ENCODE measurements around the gene WNT11. TPM values are rescaled to one million over a fixed set of nuclear protein-coding genes. Genes with fewer than 3 reads are reported as not detected.

WNT11 gene
- total RNA-seq, 1 donor from 2014 or later = 0.26 TPM

DNA sequence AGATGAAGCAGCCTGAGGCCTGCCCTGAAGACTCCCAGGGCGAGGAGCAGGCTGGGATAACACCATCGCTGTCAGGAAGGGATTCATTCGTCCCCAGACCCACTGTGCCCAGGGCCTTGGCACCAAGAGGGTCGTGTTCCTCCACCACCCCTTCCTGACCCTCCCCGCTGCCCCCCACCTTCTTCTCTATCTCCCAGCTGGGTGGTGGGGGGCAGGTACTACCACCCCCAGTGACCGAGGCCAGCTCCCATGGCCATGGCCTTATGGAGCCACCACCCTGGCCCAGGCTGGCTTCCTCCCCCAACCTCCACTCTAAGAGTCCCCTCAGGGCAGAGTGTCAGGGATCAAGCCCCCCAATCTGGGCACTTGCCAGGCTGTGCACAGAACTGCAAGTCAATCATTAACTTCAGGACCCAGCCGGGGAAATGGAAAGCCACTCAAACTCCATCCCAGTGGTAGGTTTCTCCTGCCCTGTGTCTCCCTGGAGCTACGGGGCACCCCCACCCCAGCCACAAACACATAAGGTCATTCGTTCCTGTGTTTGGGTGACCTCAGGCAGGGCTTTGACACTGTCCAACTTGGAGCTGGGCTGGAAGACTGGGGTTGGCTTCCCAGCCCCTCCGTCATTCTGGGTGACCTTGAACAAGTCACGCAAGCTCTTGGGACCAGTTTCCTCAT, 33.3 kb upstream of the WNT11 start:
- no peaks in the 10 kb centered on the region for H3K79me2 ChIP-seq (ENCODE audit: low read depth)
- H3K4me2 ChIP-seq = no peak overlapping the region
- TF ChIP-seq EZH2 (IDR thresholded peaks at IDR 0.05) = no peak
- no peak for TF ChIP-seq EZH2phosphoT487 (IDR thresholded peaks at IDR 0.05)
- TF ChIP-seq, protein P1, sequence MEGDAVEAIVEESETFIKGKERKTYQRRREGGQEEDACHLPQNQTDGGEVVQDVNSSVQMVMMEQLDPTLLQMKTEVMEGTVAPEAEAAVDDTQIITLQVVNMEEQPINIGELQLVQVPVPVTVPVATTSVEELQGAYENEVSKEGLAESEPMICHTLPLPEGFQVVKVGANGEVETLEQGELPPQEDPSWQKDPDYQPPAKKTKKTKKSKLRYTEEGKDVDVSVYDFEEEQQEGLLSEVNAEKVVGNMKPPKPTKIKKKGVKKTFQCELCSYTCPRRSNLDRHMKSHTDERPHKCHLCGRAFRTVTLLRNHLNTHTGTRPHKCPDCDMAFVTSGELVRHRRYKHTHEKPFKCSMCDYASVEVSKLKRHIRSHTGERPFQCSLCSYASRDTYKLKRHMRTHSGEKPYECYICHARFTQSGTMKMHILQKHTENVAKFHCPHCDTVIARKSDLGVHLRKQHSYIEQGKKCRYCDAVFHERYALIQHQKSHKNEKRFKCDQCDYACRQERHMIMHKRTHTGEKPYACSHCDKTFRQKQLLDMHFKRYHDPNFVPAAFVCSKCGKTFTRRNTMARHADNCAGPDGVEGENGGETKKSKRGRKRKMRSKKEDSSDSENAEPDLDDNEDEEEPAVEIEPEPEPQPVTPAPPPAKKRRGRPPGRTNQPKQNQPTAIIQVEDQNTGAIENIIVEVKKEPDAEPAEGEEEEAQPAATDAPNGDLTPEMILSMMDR (IDR thresholded peaks at IDR 0.05) = no peak
- Mint-ChIP-seq H3K27me3 (ENCODE audit: insufficient read depth, low read depth) (peaks cover 41% of the 10 kb centered on the region), H3K4me1 (peaks cover 23% of the 10 kb centered on the region), H3K36me3 (peaks cover 6% of the 10 kb centered on the region), H3K9me3 (peaks cover 10% of the 10 kb centered on the region), H3K4me3 (peak overlapping the region; percentile 30), H3K27ac (no peak overlapping the region)
- peaks cover 16% of the 10 kb centered on the region for H3K27me3 ChIP-seq
- no peak overlapping the region for H3K4me3 ChIP-seq
- no peak overlapping the region for H3K27ac ChIP-seq
- no peak for DNase-seq (ENCODE audit: low spot score)
- H3K9me3 ChIP-seq (ENCODE audit: low read depth) = no peaks in the 10 kb centered on the region
- H3F3A ChIP-seq (ENCODE audit: low read depth) = peaks cover 17% of the 10 kb centered on the region
- H4K20me1 ChIP-seq (ENCODE audit: low read depth) = no peaks in the 10 kb centered on the region
- no peak overlapping the region for H2AFZ ChIP-seq (replicated peaks)
- H3K9ac ChIP-seq = no peak overlapping the region
- peaks cover 5% of the 10 kb centered on the region for H3K4me1 ChIP-seq
- H3K36me3 ChIP-seq = no peaks in the 10 kb centered on the region

DNA sequence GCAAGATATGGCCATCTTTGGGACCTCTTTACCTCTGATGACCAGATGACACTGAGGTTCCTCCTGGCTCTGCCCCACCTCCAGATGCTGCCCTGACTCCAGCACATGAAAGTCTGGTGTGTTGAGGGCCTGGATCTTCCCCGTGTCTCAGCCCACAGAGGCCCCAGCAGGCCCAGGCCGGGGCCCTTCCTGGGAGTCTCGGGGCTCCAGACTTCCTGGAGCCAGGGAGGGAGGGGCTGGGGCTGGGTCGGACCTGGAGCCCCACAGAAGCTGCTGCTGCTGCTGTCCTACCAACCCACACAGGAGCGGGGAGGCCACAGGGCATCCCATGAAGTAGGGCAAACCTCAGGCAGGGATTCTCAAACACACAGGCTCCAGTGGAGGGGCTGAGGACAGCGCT, 32.2 kb upstream of the WNT11 start:
- no peak for TF ChIP-seq EZH2phosphoT487 (IDR thresholded peaks at IDR 0.05)
- TF ChIP-seq EZH2 (IDR thresholded peaks at IDR 0.05) = no peak
- TF ChIP-seq, protein P1 (IDR thresholded peaks at IDR 0.05) = no peak
- Mint-ChIP-seq H3K4me3 (peak overlapping the region; percentile 68), H3K27ac (no peak overlapping the region), H3K4me1 (peaks cover 25% of the 10 kb centered on the region), H3K9me3 (peaks cover 10% of the 10 kb centered on the region), H3K36me3 (peaks cover 6% of the 10 kb centered on the region), H3K27me3 (ENCODE audit: insufficient read depth, low read depth) (peaks cover 41% of the 10 kb centered on the region)
- no peaks in the 10 kb centered on the region for H4K20me1 ChIP-seq (ENCODE audit: low read depth)
- no peak overlapping the region for H3K4me3 ChIP-seq
- H3K4me2 ChIP-seq = no peak overlapping the region
- H3F3A ChIP-seq (ENCODE audit: low read depth) = peaks cover 24% of the 10 kb centered on the region
- H3K9me3 ChIP-seq (ENCODE audit: low read depth) = no peaks in the 10 kb centered on the region
- no peak overlapping the region for H3K27ac ChIP-seq
- DNase-seq (ENCODE audit: low spot score) = no peak
- no peak overlapping the region for H3K9ac ChIP-seq
- H3K36me3 ChIP-seq = no peaks in the 10 kb centered on the region
- H3K79me2 ChIP-seq (ENCODE audit: low read depth) = no peaks in the 10 kb centered on the region
- H3K4me1 ChIP-seq = peaks cover 5% of the 10 kb centered on the region
- H3K27me3 ChIP-seq = peaks cover 16% of the 10 kb centered on the region
- no peak overlapping the region for H2AFZ ChIP-seq (replicated peaks)

DNA sequence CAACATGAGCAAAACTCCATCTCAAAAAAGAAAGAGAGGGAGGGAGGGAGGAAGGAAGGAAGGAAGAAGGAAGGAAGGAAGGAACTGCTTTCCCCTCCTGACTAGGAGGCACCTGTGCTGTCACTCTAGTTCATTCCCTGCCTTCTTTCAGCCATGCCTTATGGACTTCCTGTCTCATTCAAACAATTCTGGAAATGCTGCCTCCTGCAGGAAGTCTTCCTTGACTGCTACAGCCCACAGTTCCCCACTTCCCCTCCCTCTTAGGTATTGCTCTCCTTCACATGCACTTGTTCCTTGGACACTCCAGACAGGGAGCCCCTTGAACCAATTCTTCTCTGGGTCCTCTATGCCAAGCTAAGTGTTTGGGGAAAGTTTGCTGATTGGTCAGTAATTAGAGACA, 31.6 kb upstream of the WNT11 start:
- H3K4me3 ChIP-seq = no peak overlapping the region
- no peaks in the 10 kb centered on the region for H4K20me1 ChIP-seq (ENCODE audit: low read depth)
- Mint-ChIP-seq H3K27ac (no peak overlapping the region), H3K4me1 (peaks cover 25% of the 10 kb centered on the region), H3K9me3 (peaks cover 10% of the 10 kb centered on the region), H3K27me3 (ENCODE audit: insufficient read depth, low read depth) (peaks cover 47% of the 10 kb centered on the region), H3K4me3 (peak overlapping the region; percentile 68), H3K36me3 (peaks cover 6% of the 10 kb centered on the region)
- H3K9ac ChIP-seq = no peak overlapping the region
- H3K27me3 ChIP-seq = peaks cover 17% of the 10 kb centered on the region
- H2AFZ ChIP-seq (replicated peaks) = no peak overlapping the region
- H3K4me2 ChIP-seq = no peak overlapping the region
- H3K9me3 ChIP-seq (ENCODE audit: low read depth) = no peaks in the 10 kb centered on the region
- peaks cover 2% of the 10 kb centered on the region for H3K4me1 ChIP-seq
- DNase-seq (ENCODE audit: low spot score) = peak; percentile 48
- H3K79me2 ChIP-seq (ENCODE audit: low read depth) = no peaks in the 10 kb centered on the region
- no peak for TF ChIP-seq EZH2 (IDR thresholded peaks at IDR 0.05)
- TF ChIP-seq, protein P1 (IDR thresholded peaks at IDR 0.05) = peak; percentile 23
- no peaks in the 10 kb centered on the region for H3K36me3 ChIP-seq
- H3F3A ChIP-seq (ENCODE audit: low read depth) = peaks cover 24% of the 10 kb centered on the region
- H3K27ac ChIP-seq = no peak overlapping the region
